ENCODE measurements around the gene RNF151. TPM values are rescaled to one million over a fixed set of nuclear protein-coding genes. Genes with fewer than 3 reads are reported as not detected.

Gene RNF151

GRCh38 chr16:2016407-2016922 is 49.8 kb downstream of the RNF151 start:
- WGBS = 50% methylated on average over 13 of the region's 13 CpGs
- Histone ChIP-seq H2AK5ac (ENCODE audit: low read length, severe bottlenecking) (no peak overlapping the region), H3K14ac (ENCODE audit: low read length in 2 of 2) (no peak overlapping the region), H2BK12ac (ENCODE audit: low read length in 2 of 2) (no peak overlapping the region), H4K8ac (ENCODE audit: low read length) (no peak overlapping the region), H3K79me1 (replicated peaks; ENCODE audit: low read length, poor library complexity, severe bottlenecking) (no peaks in the 10 kb centered on the region), H3K4me2 (ENCODE audit: low read length, poor library complexity, severe bottlenecking) (no peak overlapping the region), H3K4me3 (ENCODE audit: insufficient read depth in 1 of 2, low read depth in 1 of 2, low read length in 2 of 2) (no peak overlapping the region), H2BK120ac (ENCODE audit: low read depth, low read length) (no peak overlapping the region), H3K36me3 (ENCODE audit: control insufficient read depth in 1 of 2, insufficient read depth in 2 of 2, low read depth in 1 of 2, low read length in 2 of 2) (no peaks in the 10 kb centered on the region), H3K27ac (ENCODE audit: low read length, poor library complexity, severe bottlenecking) (no peak overlapping the region), H3K9ac (ENCODE audit: low read length) (no peak overlapping the region), H4K91ac (ENCODE audit: low read length) (no peak overlapping the region), H3K4me1 (ENCODE audit: control insufficient read depth, insufficient read depth, low read depth, low read length) (peaks cover 17% of the 10 kb centered on the region), H3K18ac (ENCODE audit: low read depth in 1 of 2, low read length in 2 of 2) (no peak overlapping the region), H3K23ac (ENCODE audit: low read length in 2 of 2) (no peak overlapping the region), H2BK15ac (ENCODE audit: low read depth, poor library complexity, severe bottlenecking) (no peak overlapping the region), H3K9me3 (ENCODE audit: control insufficient read depth, low read length) (no peaks in the 10 kb centered on the region), H2AFZ (ENCODE audit: low read depth, low read length) (no peak overlapping the region), H2BK5ac (ENCODE audit: low read depth, low read length, poor library complexity, severe bottlenecking) (no peak overlapping the region), H3K27me3 (ENCODE audit: control insufficient read depth in 1 of 2, insufficient read depth in 1 of 2, low read length in 2 of 2) (peaks cover 21 to 30% of the 10 kb centered on the region in 2 experiments), H3K4ac (ENCODE audit: low read depth in 1 of 2, low read length in 2 of 2) (no peak overlapping the region)
- no peak for DNase-seq

Small RNA genes lying within 50 kb of the gene (small RNA-seq; reads per million reads assigned to genes)
- gene AC005363.2 (ENCODE audit: low read depth) = 0.86 reads per million
- gene RN7SL219P (ENCODE audit: low read depth) = not detected
- gene SNORA10 (ENCODE audit: low read depth) = not detected
- not detected for gene SNORA64 (ENCODE audit: low read depth)

Data from mesenchymal stem cell (in vitro differentiated cells and primary cell).